ENCODE data around the gene RNF175. TPM values are rescaled to one million over a fixed set of nuclear protein-coding genes. Genes with fewer than 3 reads are reported as not detected.

Gene RNF175
- total RNA-seq, 6 experiments from 2014 or later: 0.20 TPM; not detected in 5

DNA sequence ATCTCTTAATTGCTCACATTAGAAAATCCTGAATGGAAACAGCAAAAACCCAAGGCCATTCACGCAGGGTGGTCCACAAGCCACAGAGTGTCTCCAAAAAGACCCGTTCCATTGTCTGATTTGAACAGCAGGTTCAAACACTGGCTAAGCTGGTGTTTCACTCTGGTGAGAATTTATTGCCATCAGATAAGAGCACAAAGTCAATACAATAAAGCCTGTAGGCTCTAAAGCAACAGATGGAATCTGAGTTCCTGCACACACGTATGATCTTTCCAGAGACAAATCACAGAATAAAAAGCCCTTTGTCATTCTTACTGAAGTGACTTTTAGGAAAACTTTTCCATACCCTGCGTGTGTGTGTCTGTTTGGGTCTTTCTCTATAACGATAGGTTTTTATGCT lies 34.2 kb upstream of the RNF175 start:
- TF ChIP-seq POLR2A (IDR thresholded peaks at IDR 0.05): no peak
- no peak for TF ChIP-seq CTCF (IDR thresholded peaks at IDR 0.05)
- ATAC-seq: no peak
- intact Hi-C loops (cut with DNase I): no loop called here
- no peak overlapping the region for H3K4me3 ChIP-seq
- peaks cover 0 to 13% (median 0%) of the 10 kb centered on the region in 4 donors for H3K4me1 ChIP-seq
- no peak overlapping the region for H3K27ac ChIP-seq
- no peak for DNase-seq
- no peaks in the 10 kb centered on the region for H3K9me3 ChIP-seq
- H3K27me3 ChIP-seq: peaks cover 24 to 40% of the 10 kb centered on the region in 2 donors
- no peaks in the 10 kb centered on the region for H3K36me3 ChIP-seq
- 62% methylated on average over 4 of the region's 5 CpGs for WGBS (ENCODE audit: insufficient coverage, low coverage, low lambda C conversion rate, missing lambda C conversion rate)

DNA sequence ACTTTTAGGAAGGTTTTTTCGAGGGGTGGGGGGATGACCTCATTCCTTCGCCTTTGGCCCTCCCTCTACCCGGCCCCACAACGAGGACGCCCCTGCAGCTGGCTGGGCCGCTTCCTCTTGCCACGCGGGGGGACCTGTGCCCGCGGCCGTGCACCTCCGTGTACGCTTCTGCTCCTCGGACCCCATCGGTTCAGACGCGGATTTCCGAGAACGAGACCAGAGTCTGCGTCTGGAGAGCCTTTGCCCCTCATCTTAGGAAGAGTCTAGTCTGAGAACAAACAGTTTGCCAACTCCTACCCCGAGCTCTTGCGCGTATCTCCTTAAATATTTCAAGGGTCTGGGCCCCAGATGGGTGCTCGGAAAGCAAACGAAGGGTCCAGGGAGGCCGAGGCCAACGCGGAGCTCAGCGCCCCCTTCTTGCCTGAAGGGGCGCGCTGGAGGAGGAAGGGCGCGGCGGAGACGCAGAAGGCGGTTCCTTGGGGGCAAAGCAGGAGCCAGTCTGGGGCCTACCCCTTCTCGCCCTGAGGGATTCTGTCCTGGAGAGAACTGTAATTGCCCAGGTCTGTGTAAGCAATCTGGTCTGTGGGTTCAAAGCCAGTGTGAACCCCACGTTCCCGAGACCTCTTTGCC lies 32.9 kb upstream of the RNF175 start:
- no peak for TF ChIP-seq POLR2A (IDR thresholded peaks at IDR 0.05)
- TF ChIP-seq CTCF (IDR thresholded peaks at IDR 0.05): no peak
- ATAC-seq (no peak), DNase-seq (no peak)
- H3K9me3 ChIP-seq: no peaks in the 10 kb centered on the region
- WGBS (ENCODE audit: insufficient coverage, low coverage, low lambda C conversion rate, missing lambda C conversion rate): 10% methylated on average over 24 of the region's 39 CpGs
- no peak overlapping the region for H3K27ac ChIP-seq
- H3K36me3 ChIP-seq: no peaks in the 10 kb centered on the region
- no peak overlapping the region for H3K4me3 ChIP-seq
- peaks cover 0 to 22% (median 0%) of the 10 kb centered on the region in 4 donors for H3K4me1 ChIP-seq
- peaks cover 33 to 52% of the 10 kb centered on the region in 2 donors for H3K27me3 ChIP-seq
- intact Hi-C loops (cut with DNase I): no loop called here

GRCh38 chr4:153791746-153792617 lies 32.2 kb upstream of the RNF175 start:
- Histone ChIP-seq H3K36me3 (no peaks in the 10 kb centered on the region), H3K9me3 (no peaks in the 10 kb centered on the region), H3K4me1 (peaks cover 0 to 22% (median 0%) of the 10 kb centered on the region in 4 donors), H3K27me3 (peaks cover 33 to 59% of the 10 kb centered on the region in 2 donors), H3K27ac (no peak overlapping the region), H3K4me3 (no peak overlapping the region)
- peak in 2 of 3 donors; percentile 56 to 57 for DNase-seq
- WGBS (ENCODE audit: insufficient coverage, low coverage, low lambda C conversion rate, missing lambda C conversion rate): 15% methylated on average over 17 of the region's 37 CpGs
- intact Hi-C loops (cut with DNase I): no loop called here
- TF ChIP-seq CTCF (IDR thresholded peaks at IDR 0.05) (peak; percentile 27 to 39 (median 31)), POLR2A (IDR thresholded peaks at IDR 0.05) (no peak)
- ATAC-seq: peak; percentile 54 to 83 (median 68)

DNA sequence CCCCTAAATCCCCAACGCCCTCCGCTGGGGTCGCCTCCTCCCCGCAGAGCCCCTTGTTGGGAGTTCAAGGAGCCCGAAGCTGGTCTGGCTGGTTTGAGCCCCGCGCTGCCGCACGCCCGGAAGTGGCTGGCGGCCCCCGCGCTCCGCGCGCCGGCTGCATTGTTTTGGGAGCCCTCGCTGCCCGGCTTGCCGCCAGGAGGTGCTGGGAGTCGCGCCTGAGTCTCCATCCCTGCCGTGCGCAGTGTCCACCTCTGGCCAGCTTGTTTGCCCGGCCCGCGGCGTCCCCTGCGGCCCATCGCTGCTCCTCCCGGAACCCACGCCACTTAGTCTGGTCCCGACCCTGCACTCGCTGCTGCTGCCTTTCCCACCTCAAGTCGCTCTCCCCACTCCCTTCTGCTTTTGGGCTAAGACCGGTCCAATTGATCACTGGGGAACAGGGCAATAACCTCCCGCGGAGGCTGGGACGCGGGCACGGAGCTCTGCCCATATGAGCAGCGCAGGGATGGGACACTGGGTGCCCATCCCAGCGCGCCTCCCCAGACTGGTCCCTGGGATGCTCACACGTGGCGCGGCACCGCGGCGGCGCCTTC lies 31.2 kb upstream of the RNF175 start:
- peaks cover 33 to 61% of the 10 kb centered on the region in 2 donors for H3K27me3 ChIP-seq
- H3K4me1 ChIP-seq: peaks cover 0 to 22% (median 0%) of the 10 kb centered on the region in 4 donors
- no peak for TF ChIP-seq POLR2A (IDR thresholded peaks at IDR 0.05)
- peak in 1 of 4 donors; percentile 7 for TF ChIP-seq CTCF (IDR thresholded peaks at IDR 0.05)
- WGBS (ENCODE audit: insufficient coverage, low coverage, low lambda C conversion rate, missing lambda C conversion rate): 12% methylated on average over 14 of the region's 51 CpGs
- ATAC-seq (peak; percentile 43 to 66 (median 55)), DNase-seq (peak in 1 of 3 donors; percentile 50)
- H3K9me3 ChIP-seq: no peaks in the 10 kb centered on the region
- no peaks in the 10 kb centered on the region for H3K36me3 ChIP-seq
- intact Hi-C loops (cut with DNase I): no loop called here
- no peak overlapping the region for H3K27ac ChIP-seq
- H3K4me3 ChIP-seq: no peak overlapping the region
